Hepatocyte (in vitro differentiated cells): Measurements from ENCODE around the gene ZDHHC12.
A peak's percentile ranks its signal among the peaks of the same experiment; 100 is the strongest.

Experiments used
- CTCF ChIP-seq: fragments of 200-600 bp; sonication (generic); IDR thresholded peaks from 2 replicates; pipeline ENCODE4 v1.5.1; 2016; ENCODE audit warnings: antibody characterized with exemption, mild to moderate bottlenecking; ENCODE audit not compliant: poor library complexity
- EZH2 ChIP-seq: fragments of 200-600 bp; sonication (generic); IDR thresholded peaks from 2 replicates; pipeline ENCODE4 v1.6.1; 2016; ENCODE audit warnings: antibody characterized with exemption, mild to moderate bottlenecking, borderline replicate concordance
- EZH2phosphoT487 ChIP-seq: fragments of 200-600 bp; sonication (generic); IDR thresholded peaks from one replicate; pipeline ENCODE4 v1.6.1; 2018; ENCODE audit warnings: antibody characterized with exemption, mild to moderate bottlenecking, low read depth, moderate library complexity; ENCODE audit not compliant: unreplicated experiment, severe bottlenecking

- TF ChIP-seq EZH2 (no peak), EZH2phosphoT487 (no peak), CTCF (peak; percentile 83)
These were observed 21.4 kb downstream of the ZDHHC12 start, which contains the start of gene PKN3 for GRCh38 chr9:128702445-128702948.
